Activated B cell treated with CpG ODN at 0.5 μM for 24 hours (primary cell): Measurements from ENCODE around the gene ARHGEF5. TPM values are rescaled to one million over a fixed set of nuclear protein-coding genes. Genes with fewer than 3 reads are reported as not detected.

Source experiments
- ATAC-seq: fragments of 200-7000 bp; cut with Tn5 transposase; one replicate; pipeline ENCODE4 v1.10.0; 2021; ENCODE audit warnings: low read depth, mild to moderate bottlenecking, moderate library complexity
- CTCF ChIA-PET: fragments of 350-600 bp; sonication (Branson Sonifier 250); formaldehyde crosslinking; loops from one replicate; lab custom pipeline; 2021; ENCODE audit warnings: antibody characterized with exemption; lab: Charles Lee
- POLR2A ChIA-PET: fragments of 350-600 bp; sonication (Branson Sonifier 250); formaldehyde crosslinking; loops from one replicate; lab custom pipeline; 2021; ENCODE audit warnings: antibody characterized with exemption; lab: Charles Lee
- DNase-seq: peaks from one replicate; pipeline ENCODE4 v3.0.0; 2022
- H3K27ac Mint-ChIP-seq: one replicate; pipeline ENCODE4 v1.8.0; 2020; ENCODE audit warnings: mixed read lengths
- H3K27me3 Mint-ChIP-seq: one replicate; pipeline ENCODE4 v1.8.0; 2021; ENCODE audit warnings: mixed read lengths
- H3K36me3 Mint-ChIP-seq: one replicate; pipeline ENCODE4 v1.8.0; 2021; ENCODE audit warnings: low read depth, mixed read lengths
- H3K4me1 Mint-ChIP-seq: one replicate; pipeline ENCODE4 v1.8.0; 2021; ENCODE audit warnings: mixed read lengths
- H3K4me3 Mint-ChIP-seq: one replicate; pipeline ENCODE4 v1.8.0; 2020; ENCODE audit warnings: mild to moderate bottlenecking, mixed read lengths
- H3K9me3 Mint-ChIP-seq: one replicate; pipeline ENCODE4 v1.8.0; 2020; ENCODE audit warnings: mixed read lengths
- CTCF ChIP-seq: fragments of 200-600 bp; IDR thresholded peaks from one replicate; pipeline ENCODE4 v1.8.0; 2022; ENCODE audit warnings: antibody characterized with exemption, mild to moderate bottlenecking
- intact Hi-C: fragments of 100-400 bp; cut with micrococcal nuclease; formaldehyde crosslinking; loops from one replicate; pipeline ENCODE4 v1.15.1; 2024
- total RNA-seq: library from RNA; stranded (reverse); gene quantifications from 2 replicates; pipeline ENCODE4 v1.2.3, GENCODE V29; 2022

The ARHGEF5 gene
- total RNA-seq, 1 donor from 2014 or later, result 6.4 TPM

GRCh38 chr7:144379776-144380384 is 24.7 kb downstream of the ARHGEF5 start:
- intact Hi-C loops, result no loop called here
- Mint-ChIP-seq H3K27me3 (no peaks in the 10 kb centered on the region), H3K4me1 (peaks cover 8% of the 10 kb centered on the region), H3K27ac (no peak overlapping the region), H3K9me3 (no peaks in the 10 kb centered on the region), H3K4me3 (no peak overlapping the region), H3K36me3 (peaks cover 18% of the 10 kb centered on the region)
- ATAC-seq (no peak), DNase-seq (no peak)
- ChIA-PET POLR2A (no interaction called here), CTCF (interaction anchor here (0.9 kb wide), 1 partner anchor 12 kb away, joined by 4 read pairs; no protein-coding TSS in a partner anchor)
- TF ChIP-seq CTCF, result no peak

- ChIA-PET POLR2A (no interaction called here), CTCF (no interaction called here)
- ATAC-seq (peak; percentile 72), DNase-seq (no peak)
- no peak overlapping the region for H3K4me3 Mint-ChIP-seq
- peaks cover 8% of the 10 kb centered on the region for H3K36me3 Mint-ChIP-seq
- intact Hi-C loops, result no loop called here
- no peak for TF ChIP-seq CTCF
- H3K4me1 Mint-ChIP-seq, result peaks cover 8% of the 10 kb centered on the region
- H3K27ac Mint-ChIP-seq, result no peak overlapping the region
- H3K9me3 Mint-ChIP-seq, result no peaks in the 10 kb centered on the region
- no peaks in the 10 kb centered on the region for H3K27me3 Mint-ChIP-seq
Observed at GRCh38 chr7:144384071-144384470, 28.9 kb downstream of the ARHGEF5 start.

- DNase-seq (no peak), ATAC-seq (no peak)
- ChIA-PET CTCF (no interaction called here), POLR2A (no interaction called here)
- peaks cover 8% of the 10 kb centered on the region for H3K4me1 Mint-ChIP-seq
- TF ChIP-seq CTCF, result no peak
- no peak overlapping the region for H3K27ac Mint-ChIP-seq
- H3K4me3 Mint-ChIP-seq, result no peak overlapping the region
- no peaks in the 10 kb centered on the region for H3K9me3 Mint-ChIP-seq
- peaks cover 5% of the 10 kb centered on the region for H3K36me3 Mint-ChIP-seq
- H3K27me3 Mint-ChIP-seq, result no peaks in the 10 kb centered on the region
- intact Hi-C loops, result no loop called here
Observed at GRCh38 chr7:144384555-144385245, 29.5 kb downstream of the ARHGEF5 start.

GRCh38 chr7:144386741-144387140 is 31.5 kb downstream of the ARHGEF5 start:
- Mint-ChIP-seq H3K27ac (no peak overlapping the region), H3K4me3 (no peak overlapping the region), H3K9me3 (no peaks in the 10 kb centered on the region), H3K36me3 (no peaks in the 10 kb centered on the region), H3K27me3 (no peaks in the 10 kb centered on the region), H3K4me1 (peaks cover 10% of the 10 kb centered on the region)
- DNase-seq (no peak), ATAC-seq (no peak)
- ChIA-PET CTCF (no interaction called here), POLR2A (no interaction called here)
- no peak for TF ChIP-seq CTCF
- intact Hi-C loops, result no loop called here

- POLR2A ChIA-PET, result no interaction called here
- DNase-seq, result no peak
- ATAC-seq, result no peak
- no peak overlapping the region for H3K27ac Mint-ChIP-seq
- intact Hi-C loops, result no loop called here
- H3K36me3 Mint-ChIP-seq, result no peaks in the 10 kb centered on the region
- H3K4me1 Mint-ChIP-seq, result peaks cover 11% of the 10 kb centered on the region
- no peak overlapping the region for H3K4me3 Mint-ChIP-seq
- H3K9me3 Mint-ChIP-seq, result no peaks in the 10 kb centered on the region
- no peak for TF ChIP-seq CTCF
- CTCF ChIA-PET, result no interaction called here
- H3K27me3 Mint-ChIP-seq, result no peaks in the 10 kb centered on the region
Observed at GRCh38 chr7:144388950-144389349, 33.7 kb downstream of the ARHGEF5 start.
